NCI-H2029 treated with DMSO at 0.1 percent for 48 hours (cell line): ENCODE data around the gene DHDH.
A peak's percentile ranks its signal among the peaks of the same experiment; 100 is the strongest.

Experiments used
- DNase-seq: peaks from one replicate; lab custom pipeline; 2025; lab: John Stamatoyannopoulos, UW

The DHDH gene

DNA sequence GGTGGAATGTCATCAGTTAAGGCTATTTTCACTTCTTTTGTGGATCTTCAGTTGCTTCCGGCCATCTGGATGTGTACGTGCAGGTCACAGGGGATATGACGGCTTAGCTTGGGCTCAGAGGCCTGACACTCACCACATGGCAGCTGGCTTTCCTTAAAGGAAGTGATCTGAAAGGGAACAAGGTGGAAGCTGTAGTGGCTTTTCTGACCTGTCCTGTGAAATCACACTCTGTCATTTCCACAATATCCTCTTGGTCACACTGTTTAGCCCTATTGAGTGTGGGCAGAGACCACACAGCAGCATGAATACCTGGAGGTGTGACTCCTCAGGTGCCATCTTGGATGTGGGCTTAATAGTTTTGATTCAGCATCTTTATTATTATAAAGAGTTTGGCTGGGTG lies 16.7 kb downstream of the DHDH start:
- no peak for DNase-seq

DNA sequence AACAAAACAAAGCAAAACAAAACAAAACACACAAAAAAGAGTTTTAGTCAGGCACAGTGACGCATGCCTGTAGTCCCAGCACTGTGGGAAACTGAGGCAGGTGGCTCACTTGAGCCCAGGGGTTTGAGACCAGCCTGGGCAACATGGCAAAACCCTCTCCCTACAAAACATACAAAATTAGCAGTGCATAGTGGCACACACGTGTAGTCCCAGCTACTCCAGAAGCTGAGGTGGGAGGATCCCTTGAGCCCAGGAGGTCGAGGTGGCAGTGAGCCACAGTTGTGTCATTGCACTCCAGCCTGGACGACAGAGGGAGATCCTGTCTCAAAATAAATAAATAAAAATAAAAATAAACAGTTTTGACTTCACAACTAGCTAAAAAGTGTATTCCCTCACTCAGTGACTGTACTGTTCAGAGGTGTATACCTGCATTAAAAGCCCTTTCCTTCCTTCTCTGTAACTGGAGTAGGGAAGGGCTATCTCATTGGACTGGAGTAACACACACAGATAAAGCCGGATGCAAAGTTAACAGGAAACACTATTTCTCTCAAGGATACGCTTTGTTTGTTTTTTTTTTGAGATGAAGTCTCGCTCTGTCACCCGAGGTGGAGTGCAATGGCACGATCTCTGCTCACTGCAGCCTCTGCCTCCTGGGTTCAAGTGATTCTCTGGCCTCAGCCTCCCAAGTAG lies 17.5 kb downstream of the DHDH start:
- no peak for DNase-seq

DNA sequence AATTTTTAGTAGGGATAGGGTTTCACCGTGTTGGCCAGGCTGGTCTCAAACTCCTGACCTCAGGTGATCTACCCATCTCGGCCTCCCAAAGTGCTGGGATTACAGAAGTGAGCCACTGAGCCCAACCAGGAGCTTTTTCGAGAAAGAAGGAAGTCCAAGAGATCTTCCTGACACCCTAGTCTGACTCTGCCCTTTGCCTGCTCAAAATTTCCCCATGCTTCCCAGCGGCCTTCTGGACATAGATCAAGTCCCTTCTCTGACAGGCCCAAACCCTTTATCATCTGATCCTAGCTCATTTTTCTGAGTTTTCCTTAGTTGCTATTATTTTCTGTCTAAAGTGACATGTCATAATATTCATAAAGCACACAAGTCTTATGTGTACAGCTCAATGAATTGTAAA lies 19.6 kb downstream of the DHDH start:
- DNase-seq = no peak

DNA sequence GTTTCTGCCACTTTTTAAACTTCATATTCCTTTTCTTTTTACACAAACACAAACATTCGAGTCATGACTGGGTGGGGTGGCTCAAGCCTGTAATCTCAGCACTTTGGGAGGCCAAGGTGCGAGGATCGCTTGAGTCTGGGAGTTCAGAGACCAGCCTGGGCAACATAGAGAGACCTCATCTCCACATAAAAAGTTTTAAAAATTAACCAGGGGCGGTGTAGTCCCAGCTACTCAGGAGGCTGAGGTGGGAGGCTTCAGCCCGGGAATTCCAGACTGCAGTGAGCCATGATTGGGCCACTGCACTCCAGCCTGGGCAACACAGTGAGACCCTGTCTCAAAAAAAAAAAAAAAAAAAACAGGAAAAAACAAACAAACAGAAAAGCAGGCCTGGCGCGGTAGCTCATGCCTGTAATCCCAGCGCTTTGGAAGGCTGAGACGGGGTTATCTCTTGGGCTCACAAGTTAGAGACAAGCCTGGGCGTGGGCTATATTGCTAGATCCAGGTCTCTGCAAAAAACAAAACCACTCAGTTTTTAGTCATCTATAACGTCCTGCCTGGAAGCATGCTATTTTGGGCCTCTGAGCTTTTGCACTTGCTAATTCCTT lies 20.6 kb downstream of the DHDH start:
- DNase-seq = no peak

DNA sequence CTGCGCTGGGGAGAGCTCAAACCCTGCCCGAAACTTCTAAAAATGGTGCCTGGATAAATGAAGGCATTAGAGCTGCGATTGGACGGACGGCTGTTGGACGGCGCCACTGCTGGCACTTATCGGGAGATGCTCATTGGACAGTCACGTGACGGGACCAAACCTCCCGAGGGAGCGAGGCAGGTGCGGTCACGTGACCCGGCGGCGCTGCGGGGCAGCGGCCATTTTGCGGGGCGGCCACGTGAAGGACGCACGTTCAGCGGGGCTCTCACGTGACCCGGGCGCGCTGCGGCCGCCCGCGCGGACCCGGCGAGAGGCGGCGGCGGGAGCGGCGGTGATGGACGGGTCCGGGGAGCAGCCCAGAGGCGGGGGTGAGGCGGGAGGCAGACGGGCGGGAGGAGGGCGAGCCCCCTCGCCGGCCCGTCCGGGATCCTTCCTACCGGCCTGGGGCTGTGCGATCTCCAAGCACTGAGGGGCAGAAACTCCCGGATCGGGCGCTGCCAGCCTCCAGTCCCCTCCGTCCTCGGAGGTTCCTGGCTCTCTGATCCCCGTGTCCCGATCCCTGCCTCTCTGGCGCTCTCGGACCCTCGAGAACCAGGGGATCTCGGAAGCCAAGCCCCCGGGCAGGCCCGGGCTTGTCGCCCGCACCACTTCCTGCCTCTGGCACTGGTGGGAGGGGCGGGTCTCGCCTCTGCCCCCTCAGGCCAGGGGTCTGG lies 21.3 kb downstream of the DHDH start, which contains the start of gene BAX:
Gene BAX (plus strand): TSS at position 281 of the 713 bp plus-strand sequence. CDS start 54 bp downstream, at position 335.
- DNase-seq = peak; percentile 84

DNA sequence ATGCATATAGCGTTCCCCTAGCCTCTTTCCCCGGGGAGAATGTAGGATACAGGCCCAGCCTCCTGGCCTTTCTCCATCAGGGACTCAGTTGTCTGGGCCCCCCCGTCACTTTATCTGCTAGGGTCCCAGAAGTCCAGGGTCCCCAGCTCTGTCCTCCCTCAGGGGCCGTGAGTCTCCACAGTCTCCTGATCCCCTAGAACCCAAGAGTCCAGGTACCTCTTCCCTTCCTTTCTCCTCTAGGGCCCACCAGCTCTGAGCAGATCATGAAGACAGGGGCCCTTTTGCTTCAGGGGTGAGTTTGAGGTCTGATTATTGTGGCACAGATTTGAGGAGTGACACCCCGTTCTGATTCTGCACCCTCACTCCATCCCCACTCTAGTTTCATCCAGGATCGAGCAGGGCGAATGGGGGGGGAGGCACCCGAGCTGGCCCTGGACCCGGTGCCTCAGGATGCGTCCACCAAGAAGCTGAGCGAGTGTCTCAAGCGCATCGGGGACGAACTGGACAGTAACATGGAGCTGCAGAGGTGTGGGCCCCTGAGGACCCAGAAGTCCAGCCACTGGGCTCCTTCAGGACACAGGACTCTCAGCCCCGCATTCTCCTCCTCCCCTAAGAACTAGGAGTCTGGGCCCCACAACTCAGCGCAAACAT lies 21.9 kb downstream of the DHDH start:
- no peak for DNase-seq

DNA sequence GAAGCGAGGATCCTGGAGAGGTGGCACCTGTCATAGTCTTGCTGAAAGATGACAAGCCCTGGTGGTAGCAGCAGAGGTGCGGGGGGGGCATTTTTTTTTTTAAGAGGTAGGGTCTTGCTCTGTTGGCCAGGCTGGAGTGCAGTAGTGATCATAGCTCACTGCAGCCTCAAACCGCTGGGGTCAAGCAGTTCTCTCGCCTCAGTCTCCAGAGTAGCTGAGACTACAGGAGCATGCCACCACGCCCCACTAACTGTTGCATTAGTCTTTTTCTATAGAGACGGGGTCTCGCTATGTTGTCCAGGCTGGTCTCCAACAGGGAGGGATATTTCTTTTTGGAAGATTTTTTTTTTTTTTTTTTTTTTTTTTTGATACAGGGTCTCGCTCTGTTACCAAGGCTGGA lies 24.5 kb downstream of the DHDH start:
- no peak for DNase-seq

DNA sequence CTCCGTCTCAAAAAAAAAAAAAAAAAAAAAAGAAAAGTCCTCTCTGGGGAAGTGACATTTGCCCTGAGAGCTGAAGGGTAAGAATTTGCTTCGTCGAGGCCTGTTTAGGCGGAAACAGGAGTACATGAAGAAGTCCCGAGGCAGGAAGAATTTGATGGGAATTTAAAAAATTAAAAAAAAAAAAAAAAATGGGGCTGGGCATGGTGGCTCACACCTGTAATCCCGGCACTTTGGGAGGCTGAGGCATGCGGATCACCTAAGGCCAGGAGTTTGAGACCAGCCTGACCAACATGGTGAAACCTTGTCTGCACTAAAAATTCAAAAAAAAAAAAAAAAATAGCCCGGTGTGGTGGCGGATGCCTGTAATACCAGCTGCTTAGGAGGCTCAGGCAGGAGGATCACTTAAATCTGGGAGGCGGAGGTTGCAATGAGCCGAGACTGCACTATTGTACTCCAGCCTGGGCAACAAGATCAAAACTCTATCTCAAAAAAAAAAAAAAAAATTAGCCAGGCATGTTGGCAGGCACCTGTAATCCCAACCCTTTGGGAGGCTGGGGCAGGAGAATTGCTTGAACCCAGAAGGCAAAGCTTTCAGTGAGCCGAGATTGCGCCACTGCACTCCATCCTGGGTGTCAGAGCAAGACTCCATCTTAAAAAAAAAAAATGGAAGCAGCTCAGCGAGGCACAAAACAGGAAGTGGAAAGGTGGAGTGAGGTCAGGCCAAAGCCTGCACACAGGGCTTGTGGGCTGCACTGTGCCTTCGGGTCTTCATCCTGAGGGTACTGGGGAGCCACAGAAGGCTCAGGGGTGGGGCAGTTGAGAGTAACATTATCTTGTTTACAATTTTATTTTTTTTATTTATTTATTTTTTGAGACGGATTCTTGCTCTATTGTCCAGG lies 26.1 kb downstream of the DHDH start:
- DNase-seq = no peak

DNA sequence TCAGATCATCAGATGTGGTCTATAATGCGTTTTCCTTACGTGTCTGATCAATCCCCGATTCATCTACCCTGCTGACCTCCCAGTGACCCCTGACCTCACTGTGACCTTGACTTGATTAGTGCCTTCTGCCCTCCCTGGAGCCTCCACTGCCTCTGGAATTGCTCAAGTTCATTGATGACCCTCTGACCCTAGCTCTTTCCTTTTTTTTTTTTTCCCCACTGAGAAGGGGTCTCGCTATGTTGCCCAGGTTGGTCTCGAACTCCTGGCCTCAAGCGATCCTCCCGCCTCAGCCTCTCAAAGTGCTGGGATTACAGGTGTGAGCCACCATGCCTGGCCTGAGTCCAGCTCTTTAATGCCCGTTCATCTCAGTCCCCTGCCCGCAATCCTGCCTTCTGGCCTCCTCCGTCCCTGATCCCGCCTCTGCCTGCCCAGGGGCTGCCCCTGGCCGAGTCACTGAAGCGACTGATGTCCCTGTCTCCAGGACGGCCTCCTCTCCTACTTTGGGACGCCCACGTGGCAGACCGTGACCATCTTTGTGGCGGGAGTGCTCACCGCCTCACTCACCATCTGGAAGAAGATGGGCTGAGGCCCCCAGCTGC lies 27.7 kb downstream of the DHDH start:
- no peak for DNase-seq

DNA sequence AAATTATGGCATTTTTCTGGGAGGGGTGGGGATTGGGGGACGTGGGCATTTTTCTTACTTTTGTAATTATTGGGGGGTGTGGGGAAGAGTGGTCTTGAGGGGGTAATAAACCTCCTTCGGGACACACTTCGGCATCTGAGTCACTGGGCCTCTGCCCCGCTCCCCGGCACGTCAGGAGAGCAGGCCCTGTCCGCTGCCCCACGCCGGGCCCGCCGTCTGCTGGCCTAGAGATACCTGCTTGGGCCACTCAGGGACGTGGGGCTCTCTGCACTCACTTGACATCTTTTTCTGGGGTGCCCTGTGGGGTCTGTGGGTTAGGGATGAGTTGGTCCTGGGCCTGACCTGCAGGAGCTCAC lies 28.2 kb downstream of the DHDH start:
- DNase-seq = no peak

DNA sequence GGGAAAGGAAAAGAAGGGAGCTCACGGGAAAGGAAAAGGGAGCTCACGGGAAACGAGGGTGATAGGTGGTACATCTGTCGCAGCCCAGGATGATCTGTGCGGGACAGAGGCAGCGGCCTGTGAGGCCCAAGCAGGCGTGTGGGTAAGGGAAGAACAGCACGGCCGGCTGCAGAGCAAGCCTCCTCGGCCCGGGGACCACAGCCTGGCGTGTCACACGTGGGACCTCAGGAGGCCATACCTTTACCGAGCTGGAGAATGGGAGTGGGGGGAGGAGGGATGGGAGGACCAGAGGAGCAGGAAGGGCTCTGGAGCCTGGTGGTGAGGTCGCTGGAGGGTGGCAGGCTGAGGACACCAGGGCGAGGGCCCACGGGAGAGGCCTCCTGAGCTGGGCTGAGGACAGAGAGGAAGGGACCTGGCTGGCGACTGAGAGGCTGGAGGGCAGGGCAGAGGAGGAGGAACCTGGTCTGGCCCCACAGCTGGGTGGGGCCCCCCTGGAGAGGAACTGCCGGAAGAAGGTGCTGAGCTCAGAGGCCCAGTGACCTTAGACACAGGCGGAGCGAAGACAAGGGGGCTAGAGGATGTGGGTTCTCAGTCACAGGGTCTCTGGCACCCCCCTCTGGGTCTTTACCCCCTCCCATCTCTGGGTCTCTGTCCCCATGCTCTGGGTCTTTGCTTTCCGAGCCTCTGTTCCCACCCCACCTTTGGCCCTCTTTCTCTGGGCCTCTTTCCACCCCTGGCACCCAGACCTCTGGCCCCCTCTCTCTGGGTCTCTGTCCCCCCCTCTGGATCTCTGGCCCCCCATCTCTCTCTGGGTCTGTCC lies 28.7 kb downstream of the DHDH start:
- no peak for DNase-seq

DNA sequence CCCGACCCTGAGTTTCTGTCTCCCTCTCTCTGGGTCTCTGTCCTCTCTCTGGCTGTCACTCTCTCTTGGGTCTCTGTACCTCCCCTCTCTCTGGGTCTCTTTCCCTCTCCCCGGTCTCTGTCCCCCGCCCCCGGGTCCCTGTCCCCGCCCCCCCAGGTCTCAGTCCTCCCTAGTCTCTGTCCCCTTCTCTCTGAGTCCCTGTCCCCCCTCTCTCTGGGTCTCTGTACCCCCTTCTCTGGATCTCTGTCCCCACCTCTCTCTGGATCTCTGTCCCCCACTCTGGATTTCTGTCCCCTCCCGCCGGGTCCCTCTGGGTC lies 29.3 kb downstream of the DHDH start:
- DNase-seq = no peak

DNA sequence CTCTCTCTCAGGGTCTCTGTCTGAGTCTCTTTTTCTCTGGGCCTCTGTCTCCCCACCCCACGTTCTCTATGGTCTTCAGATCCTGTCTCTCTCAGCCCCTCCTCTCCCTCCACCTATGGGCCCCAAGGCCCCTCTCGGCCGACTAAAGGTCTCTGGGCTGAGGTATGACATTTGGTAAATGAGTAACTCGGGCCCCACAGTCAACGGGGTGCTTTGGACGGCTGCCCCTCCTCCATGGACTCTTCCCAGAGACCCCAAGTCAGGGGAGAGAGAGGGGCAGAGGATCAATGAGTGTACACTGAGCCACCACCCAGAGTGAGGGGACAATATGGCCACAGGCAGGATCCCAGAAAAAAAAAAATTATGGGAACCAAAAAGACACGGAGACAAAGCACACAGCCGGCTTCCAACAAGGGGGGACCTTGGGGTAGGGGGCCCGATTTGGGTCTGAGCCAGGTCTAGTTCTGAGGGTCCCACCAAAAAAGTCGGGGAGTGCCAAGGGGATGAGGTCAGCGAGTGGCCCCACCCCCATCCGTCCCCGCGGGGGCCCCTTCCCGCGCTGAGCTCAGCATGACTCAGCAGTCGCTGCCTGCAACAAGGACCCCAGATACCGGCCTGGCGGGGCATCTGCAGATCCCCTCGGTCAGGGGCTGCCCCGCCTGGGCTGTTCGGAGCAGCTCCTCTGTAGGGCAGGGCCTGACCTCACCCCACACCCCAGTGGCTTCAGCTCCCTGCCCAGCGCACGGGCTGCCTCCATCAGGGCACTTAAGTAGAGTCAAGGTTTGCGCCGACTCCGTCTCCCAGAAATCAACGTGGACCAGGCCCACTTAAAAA lies 30.1 kb downstream of the DHDH start:
- no peak for DNase-seq

DNA sequence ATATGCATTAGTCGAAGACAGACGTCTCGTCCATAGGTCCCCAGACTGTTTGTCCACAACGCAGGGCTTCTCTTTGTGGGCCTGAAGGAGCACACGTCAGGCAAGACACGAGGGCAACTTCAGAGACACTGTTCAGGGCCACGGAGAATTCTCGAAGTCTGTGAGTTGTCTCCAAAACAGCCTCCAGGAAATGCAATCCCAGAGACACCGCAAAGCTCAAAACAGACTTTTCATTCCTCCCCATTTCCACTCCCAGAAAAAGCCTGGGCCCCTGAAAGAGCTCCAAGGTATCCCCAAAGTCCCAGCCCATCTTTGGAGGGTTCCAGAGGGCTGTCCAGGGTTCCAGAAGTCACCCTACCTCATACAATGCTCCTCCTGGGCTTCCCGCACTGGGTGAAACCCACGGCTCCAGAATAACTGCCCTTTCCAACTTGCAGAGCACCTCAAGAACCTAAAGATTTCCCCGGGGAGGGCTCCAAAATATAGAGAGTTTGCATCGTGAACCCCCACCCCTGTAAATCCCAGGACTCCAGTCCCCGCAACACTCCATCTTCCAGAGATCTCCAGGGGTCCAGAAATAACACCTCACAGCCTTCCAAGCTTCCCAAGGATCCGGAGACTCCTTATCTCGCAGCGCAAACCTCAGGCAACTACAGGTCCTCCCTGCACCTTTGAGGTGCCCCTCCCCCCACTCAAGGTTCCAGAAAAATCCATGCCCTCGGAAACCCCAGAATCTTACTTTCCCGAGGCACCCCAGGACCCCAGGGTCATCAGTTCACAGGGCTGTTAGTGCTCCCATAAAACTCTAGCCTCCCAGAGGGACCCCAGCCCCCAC lies 30.9 kb downstream of the DHDH start:
- no peak for DNase-seq

DNA sequence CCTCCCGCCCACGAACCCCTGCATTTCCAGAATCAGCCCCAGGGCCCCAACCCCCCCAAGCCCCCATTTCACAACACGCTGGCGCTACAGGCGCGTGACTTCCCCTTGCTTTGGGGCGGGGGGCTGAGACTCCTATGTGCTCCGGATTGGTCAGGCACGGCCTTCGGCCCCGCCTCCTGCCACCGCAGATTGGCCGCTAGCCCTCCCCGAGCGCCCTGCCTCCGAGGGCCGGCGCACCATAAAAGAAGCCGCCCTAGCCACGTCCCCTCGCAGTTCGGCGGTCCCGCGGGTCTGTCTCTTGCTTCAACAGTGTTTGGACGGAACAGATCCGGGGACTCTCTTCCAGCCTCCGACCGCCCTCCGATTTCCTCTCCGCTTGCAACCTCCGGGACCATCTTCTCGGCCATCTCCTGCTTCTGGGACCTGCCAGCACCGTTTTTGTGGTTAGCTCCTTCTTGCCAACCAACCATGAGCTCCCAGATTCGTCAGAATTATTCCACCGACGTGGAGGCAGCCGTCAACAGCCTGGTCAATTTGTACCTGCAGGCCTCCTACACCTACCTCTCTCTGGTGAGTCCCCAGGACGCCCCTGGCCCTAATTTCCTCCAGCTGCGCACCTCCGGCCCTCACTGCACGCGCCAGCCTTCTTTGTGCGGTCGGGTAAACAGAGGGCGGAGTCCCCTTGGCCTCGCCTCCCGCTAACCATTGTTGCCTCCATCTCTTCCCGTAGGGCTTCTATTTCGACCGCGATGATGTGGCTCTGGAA lies 31.7 kb downstream of the DHDH start, which contains the start of gene FTL:
Gene FTL (plus strand): TSS at position 270 of the 766 bp plus-strand sequence. CDS start 199 bp downstream, at position 469.
- DNase-seq = peak; percentile 73

DNA sequence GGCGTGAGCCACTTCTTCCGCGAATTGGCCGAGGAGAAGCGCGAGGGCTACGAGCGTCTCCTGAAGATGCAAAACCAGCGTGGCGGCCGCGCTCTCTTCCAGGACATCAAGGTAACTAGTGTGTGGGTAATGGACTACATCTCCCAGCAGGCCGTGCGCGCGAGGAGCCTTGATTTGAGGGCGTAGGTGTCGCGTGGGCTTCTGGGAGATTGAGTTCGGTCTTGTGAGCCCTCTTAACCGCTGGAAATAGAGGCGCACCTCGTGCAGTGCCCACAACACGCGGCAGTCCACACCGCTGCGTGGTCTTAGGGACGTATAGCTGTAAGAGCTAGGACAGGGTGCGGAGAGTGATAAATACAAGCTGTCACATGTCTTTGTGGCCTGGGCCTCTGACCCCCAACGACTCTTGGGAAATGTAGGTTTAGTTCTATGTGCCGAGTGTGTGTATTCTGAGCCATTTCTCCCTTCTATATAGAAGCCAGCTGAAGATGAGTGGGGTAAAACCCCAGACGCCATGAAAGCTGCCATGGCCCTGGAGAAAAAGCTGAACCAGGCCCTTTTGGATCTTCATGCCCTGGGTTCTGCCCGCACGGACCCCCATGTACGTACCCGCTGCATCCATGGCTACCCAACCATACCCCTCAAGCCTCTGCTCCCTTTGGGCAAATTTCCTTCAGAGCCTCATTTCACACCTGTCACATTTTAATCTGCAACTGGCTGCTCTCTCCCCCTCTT lies 32.5 kb downstream of the DHDH start:
- DNase-seq = peak; percentile 69
